Stimulated activated naive CD4-positive, alpha-beta T cell (primary cell): ENCODE measurements around the gene ANO10.
A peak's percentile ranks its signal among the peaks of the same experiment; 100 is the strongest.
"Not testable (repeated sequence)": the region's sequence is repeated elsewhere in the genome, so short reads cannot be mapped to it uniquely, and the experiment has no call there.

ENCODE experiments used
- DNase-seq, 6 experiments: peaks; one replicate each; lab custom pipeline; 2025; lab: John Stamatoyannopoulos, UW

The ANO10 gene

GRCh38 chr3:43627360-43627759, 5.5 kb upstream of the ANO10 start:
- no peak for DNase-seq

GRCh38 chr3:43624619-43625305, 3.0 kb upstream of the ANO10 start:
- no peak for DNase-seq

DNA sequence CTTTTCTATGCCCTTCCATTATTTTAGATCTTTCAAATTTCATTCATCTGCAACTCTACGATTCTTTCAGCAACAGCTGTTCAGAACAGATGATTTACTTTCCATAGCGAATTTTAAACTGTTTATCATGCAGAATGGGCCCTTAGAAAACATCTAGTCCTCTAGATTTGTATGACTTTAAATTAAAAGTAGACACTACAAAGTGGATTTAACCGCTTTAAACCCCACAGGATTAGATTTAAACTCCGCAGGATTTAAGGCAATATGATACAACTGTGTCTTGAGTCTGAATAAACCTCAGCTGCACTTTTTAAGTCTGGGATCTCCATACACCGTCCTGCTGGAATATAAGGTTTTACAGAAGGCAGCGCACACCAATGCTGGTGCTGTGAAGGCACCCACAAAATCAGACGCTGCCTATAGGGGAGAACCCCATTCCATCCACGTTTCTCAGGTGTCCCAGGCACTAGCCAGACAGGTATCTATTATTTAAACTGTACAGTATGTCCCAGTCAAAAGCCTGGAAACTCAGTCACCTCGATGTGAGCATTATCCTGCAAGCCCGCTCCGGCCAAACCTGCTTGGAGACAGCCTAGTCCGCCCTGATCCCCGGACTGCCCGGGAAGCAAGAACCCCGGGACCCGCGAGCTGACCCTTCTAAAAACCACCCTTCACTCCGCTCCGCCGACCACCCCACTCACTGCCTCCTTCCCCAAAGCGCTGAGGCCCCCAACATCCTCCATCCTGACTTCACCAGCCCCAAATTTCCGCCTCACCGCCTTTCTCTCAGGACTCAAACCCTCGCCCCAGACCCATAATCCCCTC, 768 bp downstream of the ANO10 start:
- peak in 1 of 6 experiments; percentile 15 for DNase-seq

DNA sequence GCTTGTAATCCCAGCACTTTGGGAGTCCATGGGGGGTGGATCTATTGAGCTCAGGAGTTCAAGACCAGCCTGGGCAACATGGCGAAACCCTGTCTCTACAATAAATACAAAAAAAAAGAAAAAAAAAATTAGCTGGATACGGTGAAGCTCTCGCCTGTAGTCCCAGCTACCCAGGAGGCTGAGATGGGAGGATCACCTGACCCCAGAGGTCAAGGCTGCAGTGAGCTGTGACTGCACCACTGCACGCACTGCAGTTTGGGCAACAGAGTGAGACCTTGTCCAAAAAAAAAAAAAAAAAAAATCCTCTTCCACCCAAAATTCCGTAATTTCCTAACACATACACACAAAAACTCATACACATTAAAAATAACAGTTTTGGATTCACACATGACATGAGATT, 2.2 kb downstream of the ANO10 start:
- DNase-seq: no peak

GRCh38 chr3:43618142-43618541, 3.7 kb downstream of the ANO10 start:
- no peak for DNase-seq

DNA sequence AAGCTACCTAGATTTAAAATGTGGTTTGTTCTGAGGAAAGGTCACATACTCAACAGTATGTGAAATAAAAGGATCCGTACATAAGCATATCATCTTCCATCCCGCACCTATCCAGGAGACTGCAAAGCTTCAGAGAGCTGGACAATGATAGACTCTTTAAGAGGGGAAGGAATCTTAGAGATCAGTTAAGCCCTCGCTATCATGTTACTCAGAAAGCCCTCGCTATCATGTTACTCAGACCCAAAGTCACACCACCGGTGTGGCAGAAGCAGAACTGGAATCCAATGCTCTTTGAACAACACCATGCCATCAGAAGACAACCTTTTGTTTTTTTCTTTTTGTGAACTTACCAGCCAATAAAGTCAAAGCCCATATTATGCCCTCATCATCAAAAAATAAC, 5.8 kb downstream of the ANO10 start:
- no peak for DNase-seq

- no peak for DNase-seq
Measured at GRCh38 chr3:43615133-43615532, 6.7 kb downstream of the ANO10 start.

DNA sequence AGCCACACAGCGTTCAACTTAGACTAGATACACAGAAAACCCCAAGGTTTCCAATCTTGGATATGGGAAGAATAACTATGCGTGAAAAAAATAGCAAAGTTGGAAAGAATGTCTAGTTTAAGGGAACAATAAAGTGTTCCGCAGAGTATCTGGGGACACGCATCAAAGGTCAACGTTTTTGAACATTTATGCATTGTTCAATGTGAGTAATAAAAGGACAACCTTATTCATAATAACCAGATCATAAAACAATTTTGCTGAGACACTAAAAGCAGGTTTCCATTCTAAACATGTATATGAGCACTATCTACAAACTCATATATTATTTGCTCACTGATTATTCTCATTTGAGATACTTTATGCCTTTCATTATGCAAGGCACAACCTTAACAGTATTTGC, 7.8 kb downstream of the ANO10 start:
- no peak for DNase-seq

DNA sequence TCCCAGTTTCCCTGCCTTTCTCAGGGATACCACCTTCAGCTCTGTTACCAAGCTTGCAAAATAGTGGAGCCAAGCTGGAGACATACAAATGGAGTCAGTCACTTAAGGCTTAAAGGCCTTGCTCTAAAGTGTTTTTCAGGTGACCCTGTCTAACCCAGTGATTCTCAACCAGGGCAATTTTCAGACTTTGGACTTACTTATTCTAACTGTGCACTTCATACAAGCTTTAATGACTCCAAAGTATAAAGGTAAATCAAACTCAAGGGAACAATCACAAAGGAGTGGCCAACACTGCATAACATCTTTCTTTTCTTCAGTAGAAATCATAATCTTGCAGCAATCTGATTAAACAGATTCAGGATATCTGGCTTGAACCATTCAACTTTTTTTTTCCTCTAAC, 9.4 kb downstream of the ANO10 start:
- DNase-seq: no peak

GRCh38 chr3:43609406-43609805, 12.4 kb downstream of the ANO10 start:
- DNase-seq: no peak

DNA sequence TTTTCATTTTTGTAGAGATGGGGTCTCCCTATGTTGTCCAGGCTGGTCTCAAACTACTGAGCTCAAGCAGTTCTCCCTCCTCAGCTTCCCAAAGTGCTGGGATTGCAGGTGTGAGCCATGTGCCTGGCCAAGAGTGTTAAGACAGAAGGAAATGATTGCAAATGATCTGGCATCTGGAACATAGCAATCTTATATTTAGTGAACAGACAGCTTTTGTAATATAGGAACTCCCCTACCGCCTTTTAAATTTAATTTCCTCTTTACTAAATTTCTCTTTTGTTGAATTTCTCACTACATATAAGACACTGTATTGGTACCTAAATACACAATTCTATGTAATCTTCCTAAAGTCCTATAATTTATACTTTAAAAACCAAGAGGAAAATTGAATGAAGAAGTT, 13.1 kb downstream of the ANO10 start:
- DNase-seq: no peak

DNA sequence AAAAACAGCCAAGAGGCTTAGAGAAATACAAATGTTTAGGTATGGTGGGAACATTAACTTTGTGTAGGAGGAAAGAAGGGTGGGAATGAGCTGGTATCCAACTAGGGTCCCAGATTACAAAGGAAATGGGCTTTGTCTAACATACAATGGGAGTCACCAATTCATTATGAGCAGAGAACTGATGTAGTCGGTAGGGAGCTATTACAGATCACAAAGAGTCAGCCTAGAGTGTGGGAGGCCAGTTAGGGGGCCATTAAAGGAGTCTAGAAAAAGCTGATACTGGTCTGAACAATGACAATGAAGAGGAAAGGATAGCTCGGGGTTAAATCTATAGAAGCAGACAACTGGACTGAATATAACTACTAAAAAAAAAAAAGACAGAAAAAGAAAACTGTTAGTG, 15.5 kb downstream of the ANO10 start:
- DNase-seq: no peak

- not testable (repeated sequence) for DNase-seq
Measured at GRCh38 chr3:43599959-43600358, 21.9 kb downstream of the ANO10 start.

GRCh38 chr3:43597961-43598360, 23.9 kb downstream of the ANO10 start:
- no peak for DNase-seq

DNA sequence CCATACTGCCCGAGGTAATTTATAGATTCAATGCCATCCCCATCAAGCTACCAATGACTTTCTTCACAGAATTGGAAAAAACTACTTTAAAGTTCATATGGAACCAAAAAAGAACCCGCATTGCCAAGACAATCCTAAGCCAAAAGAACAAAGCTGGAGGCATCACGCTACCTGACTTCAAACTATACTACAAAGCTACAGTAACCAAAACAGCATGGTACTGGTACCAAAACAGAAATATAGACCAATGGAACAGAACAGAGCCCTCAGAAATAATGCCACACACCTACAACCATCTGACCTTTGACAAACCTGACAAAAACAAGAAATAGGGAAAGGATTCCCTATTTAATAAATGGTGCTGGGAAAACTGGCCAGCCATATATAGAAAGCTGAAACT, 25.6 kb downstream of the ANO10 start:
- DNase-seq: not testable (repeated sequence)

DNA sequence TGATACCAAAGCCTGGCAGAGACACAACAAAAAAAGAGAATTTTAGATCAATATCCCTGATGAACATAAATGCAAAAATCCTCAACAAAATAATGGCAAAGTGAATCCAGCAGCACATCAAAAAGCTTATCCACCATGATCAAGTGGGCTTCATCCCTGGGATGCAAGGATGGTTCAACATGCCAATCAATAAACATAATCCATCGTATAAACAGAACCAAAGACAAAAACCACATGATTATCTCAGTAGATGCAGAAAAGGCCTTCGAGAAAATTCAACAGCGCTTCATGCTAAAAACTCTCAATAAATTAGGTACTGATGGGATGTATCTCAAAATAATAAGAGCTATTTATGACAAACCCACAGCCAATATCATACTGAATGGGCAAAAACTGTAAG, 26.5 kb downstream of the ANO10 start:
- not testable (repeated sequence) for DNase-seq

- not testable (repeated sequence) for DNase-seq
Measured at GRCh38 chr3:43593588-43593987, 28.2 kb downstream of the ANO10 start.

GRCh38 chr3:43591866-43592265, 29.9 kb downstream of the ANO10 start:
- not testable (repeated sequence) for DNase-seq

- DNase-seq: no peak
Measured at GRCh38 chr3:43587303-43587702, 34.5 kb downstream of the ANO10 start.

DNA sequence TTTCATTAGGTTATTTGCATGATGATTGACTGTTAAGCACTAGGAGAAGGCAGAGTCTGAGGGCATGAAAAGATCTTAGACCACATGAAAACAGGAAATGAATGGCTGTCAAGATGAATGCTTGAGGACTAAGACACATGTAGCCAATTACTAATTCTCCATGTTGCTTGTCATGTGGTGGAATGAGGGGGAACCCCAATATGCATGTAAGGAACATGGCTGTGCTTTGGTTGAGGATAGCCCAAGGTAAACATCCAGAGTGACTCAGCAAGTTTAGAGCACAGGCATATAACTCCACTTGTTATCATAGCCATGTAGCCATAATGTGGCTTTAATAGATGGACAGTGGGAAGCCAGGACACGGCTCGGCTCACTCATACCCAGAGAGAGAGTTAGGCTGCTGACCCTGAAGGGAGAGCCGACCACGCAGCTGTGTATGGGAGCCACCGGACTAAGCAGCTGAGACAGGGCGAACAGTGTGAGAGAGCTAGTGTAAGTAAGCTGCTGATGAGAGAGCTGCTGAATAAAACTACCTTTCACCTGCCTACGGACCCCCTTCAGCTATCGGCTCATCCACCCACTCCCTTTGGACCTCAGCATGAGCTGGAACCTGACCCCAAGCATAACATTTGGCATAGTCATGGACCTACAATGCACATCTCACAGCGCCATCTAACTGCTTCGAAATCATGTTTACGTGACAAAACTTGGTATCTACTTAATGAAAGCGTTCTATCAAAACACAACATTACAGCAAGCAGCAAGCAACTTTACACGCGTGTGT, 37.6 kb downstream of the ANO10 start:
- peak in 3 of 6 experiments; percentile 5 to 26 (median 9) for DNase-seq

- DNase-seq: no peak
Measured at GRCh38 chr3:43583481-43583880, 38.3 kb downstream of the ANO10 start.

GRCh38 chr3:43582866-43583265, 38.9 kb downstream of the ANO10 start:
- no peak for DNase-seq

- no peak for DNase-seq
Measured at GRCh38 chr3:43581343-43581742, 40.5 kb downstream of the ANO10 start.
